GM12878 (cell line): Measurements from ENCODE around the gene CRYL1. TPM values are rescaled to one million over a fixed set of nuclear protein-coding genes. Genes with fewer than 3 reads are reported as not detected.

ENCODE experiments used
- ATAC-seq: fragments of 200-7000 bp; cut with Tn5 transposase; 3 replicates; pipeline ENCODE4 v1.9.1; 2020; ENCODE audit warnings: mild to moderate bottlenecking, moderate library complexity
- BruUV-seq: library from RNA; stranded (reverse); fragments of 400-500 nt; replicated peaks from 2 replicates; lab custom pipeline; 2021; lab: Mats Ljungman, UMichigan
- CTCF ChIA-PET: fragments of 300-600 bp; sonication (Branson Sonifier 250); formaldehyde crosslinking; extraction: SDS; loops from one replicate; lab custom pipeline; 2021; ENCODE audit warnings: inconsistent platforms; lab: Yijun Ruan, JAX
- POLR2A ChIA-PET: fragments of 350-600 bp; formaldehyde crosslinking; extraction: SDS; loops from one replicate; lab custom pipeline; 2021; ENCODE audit warnings: inconsistent platforms; lab: Charles Lee
- RAD21 ChIA-PET: fragments of 300-600 bp; sonication (Branson Sonifier 250); formaldehyde crosslinking; loops from one replicate; lab custom pipeline; 2023; ENCODE audit warnings: antibody characterized with exemption; ENCODE audit not compliant: unreplicated experiment; lab: Charles Lee
- SMC1A ChIA-PET: fragments of 300-600 bp; sonication (Branson Sonifier 250); formaldehyde crosslinking; loops from one replicate; lab custom pipeline; 2023; ENCODE audit not compliant: unreplicated experiment, uncharacterized antibody; lab: Charles Lee
- DNase-seq: peaks from one replicate; pipeline ENCODE4 v3.0.0-alpha.2; 2011; ENCODE audit warnings: low read depth, low spot score
- FAIRE-seq: peaks from 3 replicates; lab custom pipeline; 2011; peaks lifted over from hg19 to GRCh38; lab: Jason Lieb, UNC
- H2AFZ ChIP-seq: 2 replicates; pipeline ENCODE4 v1.6.0; 2011; ENCODE audit warnings: low read depth, low read length, control low read depth; ENCODE audit not compliant: control insufficient read depth
- H3K27ac ChIP-seq: 2 replicates; pipeline ENCODE4 v1.5.1; 2011; ENCODE audit warnings: control low read depth; ENCODE audit not compliant: control insufficient read depth, insufficient read depth
- H3K27me3 ChIP-seq, 2 experiments: replicated peaks in 1 of 2; 2 replicates each; pipeline versions ENCODE4 v1.6.0 to v1.6.1; 2011; ENCODE audit warnings: low read length in 1 of 2; ENCODE audit not compliant: control insufficient read depth in 2 of 2, insufficient read depth in 2 of 2
- H3K36me3 ChIP-seq, 2 experiments: 2 replicates each; pipeline ENCODE4 v1.5.1; 2011; ENCODE audit warnings: low read length in 1 of 2; ENCODE audit not compliant: control insufficient read depth in 2 of 2, insufficient read depth in 2 of 2
- H3K4me1 ChIP-seq: 2 replicates; pipeline ENCODE4 v1.6.1; 2011; ENCODE audit warnings: mild to moderate bottlenecking, low read length, moderate library complexity, mixed read lengths; ENCODE audit not compliant: control insufficient read depth, insufficient read depth
- H3K4me2 ChIP-seq: 2 replicates; pipeline ENCODE4 v1.6.0; 2011; ENCODE audit warnings: control low read depth; ENCODE audit not compliant: control insufficient read depth, insufficient read depth
- H3K4me3 ChIP-seq: fragments of 200-600 bp; sonication (generic); 2 replicates; pipeline ENCODE4 v1.5.1; 2016
- H3K79me2 ChIP-seq: 2 replicates; pipeline ENCODE4 v1.6.0; 2011; ENCODE audit warnings: low read length; ENCODE audit not compliant: control insufficient read depth, insufficient read depth
- H3K9ac ChIP-seq: 2 replicates; pipeline ENCODE4 v1.8.0; 2011; ENCODE audit warnings: low read length, control low read depth, mixed read lengths; ENCODE audit not compliant: control insufficient read depth, insufficient read depth
- H3K9me3 ChIP-seq: replicated peaks from 3 replicates; pipeline ENCODE4 v1.5.1; 2011; ENCODE audit warnings: mild to moderate bottlenecking, low read length; ENCODE audit not compliant: control insufficient read depth, insufficient read depth
- H4K20me1 ChIP-seq: 2 replicates; pipeline ENCODE4 v1.6.0; 2011; ENCODE audit not compliant: control insufficient read depth, insufficient read depth
- BCL11A ChIP-seq: IDR thresholded peaks from 2 replicates; pipeline ENCODE4 v1.6.1; 2011; ENCODE audit warnings: low read depth, low read length
- CEBPB ChIP-seq, 2 experiments: fragments of 150-350 bp in 1 of 2; IDR thresholded peaks; 2 replicates each; pipeline ENCODE4 v1.6.1; 2012 to 2014; ENCODE audit warnings: low read depth in 2 of 2, low read length in 2 of 2, borderline replicate concordance in 1 of 2, inconsistent platforms in 1 of 2
- FOS ChIP-seq: IDR thresholded peaks from 3 replicates; pipeline ENCODE4 v1.6.1; 2011; ENCODE audit warnings: borderline replicate concordance; ENCODE audit not compliant: insufficient read length; ENCODE audit errors: extremely low read depth
- IKZF1 ChIP-seq: fragments of 450-650 bp; conservative IDR thresholded peaks from 2 replicates; pipeline ENCODE4 v1.6.1; 2017; ENCODE audit warnings: antibody characterized with exemption, mild to moderate bottlenecking
- LARP7 ChIP-seq: fragments of 450-650 bp; IDR thresholded peaks from 2 replicates; pipeline ENCODE4 v1.6.1; 2017; ENCODE audit warnings: mild to moderate bottlenecking
- NR2F1 ChIP-seq: fragments of 450-650 bp; conservative IDR thresholded peaks from 2 replicates; pipeline ENCODE4 v1.6.1; 2017; ENCODE audit warnings: mild to moderate bottlenecking
- POLR2AphosphoS5 ChIP-seq: IDR thresholded peaks from 2 replicates; pipeline ENCODE4 v1.6.1; 2011; ENCODE audit warnings: mild to moderate bottlenecking, low read length, inconsistent platforms
- SP1 ChIP-seq: IDR thresholded peaks from one replicate; pipeline ENCODE4 v1.6.1; 2011; ENCODE audit warnings: low read depth, low read length
- SREBF1 ChIP-seq: IDR thresholded peaks from 2 replicates; pipeline ENCODE4 v1.6.1; 2012; ENCODE audit warnings: mild to moderate bottlenecking, low read length
- STAT1 ChIP-seq: fragments of 450-650 bp; conservative IDR thresholded peaks from 2 replicates; pipeline ENCODE4 v1.6.1; 2014; ENCODE audit warnings: antibody characterized with exemption, mild to moderate bottlenecking
- TCF12 ChIP-seq: IDR thresholded peaks from 2 replicates; pipeline ENCODE4 v1.6.1; 2011; ENCODE audit warnings: low read depth, mild to moderate bottlenecking, low read length
- YY1 ChIP-seq: IDR thresholded peaks from 2 replicates; pipeline ENCODE4 v1.6.1; 2011; ENCODE audit warnings: low read depth, mild to moderate bottlenecking, low read length
- ZNF24 ChIP-seq: fragments of 450-650 bp; IDR thresholded peaks from 2 replicates; pipeline ENCODE4 v1.6.1; 2017; ENCODE audit warnings: antibody characterized with exemption, mild to moderate bottlenecking
- ZNF384 ChIP-seq: IDR thresholded peaks from 2 replicates; pipeline ENCODE4 v1.6.1; 2012; ENCODE audit warnings: low read depth, mild to moderate bottlenecking, low read length, improper control_type of control experiment, borderline replicate concordance
- WGBS: methylation state at CpG from one replicate; pipeline ENCODE4 v1.1.6; 2016; ENCODE audit warnings: low lambda C conversion rate; ENCODE audit not compliant: insufficient replicate concordance, insufficient coverage; ENCODE audit errors: missing lambda C conversion rate; 5-methylcytosine and 5-hydroxymethylcytosine counted together
- in situ Hi-C: fragments of 300-500 bp; cut with MboI; formaldehyde crosslinking; loops from 9 replicates; pipeline ENCODE4 v1.14.3; 2018; ENCODE audit warnings: mixed read lengths
- intact Hi-C: fragments of 100-400 bp; cut with micrococcal nuclease; formaldehyde crosslinking; loops from one replicate; pipeline ENCODE4 v1.14.2; 2022; ENCODE audit not compliant: unreplicated experiment
- polyA plus RNA-seq, 11 experiments: library from polyadenylated mRNA; depleted of rRNA in 4 of 11; unstranded in 6 of 11; stranded (reverse) in 5 of 11; fragments of >200 nt; fragmentation: Nextera tagmentation in 4 of 11; fragmentation: Illumina TruSeq in 1 of 11; extraction: Ambion mirVana in 4 of 11; extraction: Trizol in 1 of 11; gene quantifications; 1 replicate in 1 of 11; 2 replicates in 10 of 11; pipeline versions ENCODE4 v1.2.1 to v1.2.3, GENCODE V29; 2011 to 2016; ENCODE audit warnings: inconsistent platforms in 2 of 11, missing spikeins in 2 of 11, low read depth in 1 of 11
- total RNA-seq, 4 experiments: library from RNA; depleted of rRNA in 3 of 4; stranded (reverse); fragments of >200 nt in 3 of 4; fragmentation: Illumina TruSeq in 1 of 4; extraction: Trizol in 1 of 4; gene quantifications; 2 replicates each; pipeline versions ENCODE4 v1.2.1 to v1.2.3, GENCODE V29; 2013 to 2021
- TF ChIP-seq, protein P1 (sequence below): fragments of 450-650 bp; IDR thresholded peaks from 2 replicates; pipeline ENCODE4 v1.6.1; 2016; ENCODE audit warnings: mild to moderate bottlenecking

Gene CRYL1
- total and polyA plus RNA-seq, 10 of the 15 experiments (the other 5 are each of a cell fraction or from before 2014, with no cell fraction given): 5.5 to 36.7 (median 12.2) TPM

DNA sequence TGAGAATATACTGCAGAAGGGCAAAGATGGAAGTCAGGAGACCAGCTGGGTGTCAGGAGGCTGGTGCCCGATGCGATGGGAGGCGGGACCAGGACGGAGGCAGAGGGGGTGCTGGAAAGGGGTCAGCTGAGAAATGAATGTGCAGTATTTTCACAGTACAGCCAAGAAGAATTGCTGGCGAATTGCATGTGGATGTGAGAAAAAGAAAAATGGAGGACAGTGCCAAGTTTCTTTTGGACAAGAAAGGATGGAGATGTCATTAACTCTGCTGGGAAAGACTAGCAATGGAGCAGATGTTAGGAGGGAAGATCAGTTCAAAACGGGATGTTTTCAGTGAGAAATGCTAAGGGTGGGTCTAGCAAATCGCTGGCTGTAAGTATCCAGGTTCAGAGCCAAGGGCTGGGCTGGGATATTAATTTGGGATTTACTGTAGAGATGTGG lies 7.0 kb downstream of the CRYL1 start:
- POLR2A ChIA-PET: no interaction called here
- in situ Hi-C loops: no loop called here
- intact Hi-C loops: no loop called here
- no peak for TF ChIP-seq TCF12
- TF ChIP-seq, protein P1, sequence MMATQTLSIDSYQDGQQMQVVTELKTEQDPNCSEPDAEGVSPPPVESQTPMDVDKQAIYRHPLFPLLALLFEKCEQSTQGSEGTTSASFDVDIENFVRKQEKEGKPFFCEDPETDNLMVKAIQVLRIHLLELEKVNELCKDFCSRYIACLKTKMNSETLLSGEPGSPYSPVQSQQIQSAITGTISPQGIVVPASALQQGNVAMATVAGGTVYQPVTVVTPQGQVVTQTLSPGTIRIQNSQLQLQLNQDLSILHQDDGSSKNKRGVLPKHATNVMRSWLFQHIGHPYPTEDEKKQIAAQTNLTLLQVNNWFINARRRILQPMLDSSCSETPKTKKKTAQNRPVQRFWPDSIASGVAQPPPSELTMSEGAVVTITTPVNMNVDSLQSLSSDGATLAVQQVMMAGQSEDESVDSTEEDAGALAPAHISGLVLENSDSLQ: no peak
- TF ChIP-seq STAT1: no peak
- no peak for TF ChIP-seq FOS
- TF ChIP-seq ZNF384: no peak
- TF ChIP-seq, all 136 proteins: peak for 0
- Histone ChIP-seq H3K36me3 (no peaks in the 10 kb centered on the region), H3K9me3 (no peaks in the 10 kb centered on the region; the same call in 2 of the 3 replicates), H3K4me3 (no peak overlapping the region), H3K27me3 (no peaks in the 10 kb centered on the region), H3K79me2 (no peaks in the 10 kb centered on the region), H2AFZ (no peak overlapping the region), H3K4me1 (no peaks in the 10 kb centered on the region), H3K4me2 (no peak overlapping the region), H3K27ac (no peak overlapping the region), H4K20me1 (no peaks in the 10 kb centered on the region), H3K9ac (no peak overlapping the region)
- 78% methylated on average over 7 of the region's 7 CpGs for WGBS
- SMC1A ChIA-PET: no interaction called here
- CTCF ChIA-PET: no interaction called here
- DNase-seq: no peak
- RAD21 ChIA-PET: no interaction called here
- FAIRE-seq: no peak
- no TSS peak for BruUV-seq
- ATAC-seq: no peak

DNA sequence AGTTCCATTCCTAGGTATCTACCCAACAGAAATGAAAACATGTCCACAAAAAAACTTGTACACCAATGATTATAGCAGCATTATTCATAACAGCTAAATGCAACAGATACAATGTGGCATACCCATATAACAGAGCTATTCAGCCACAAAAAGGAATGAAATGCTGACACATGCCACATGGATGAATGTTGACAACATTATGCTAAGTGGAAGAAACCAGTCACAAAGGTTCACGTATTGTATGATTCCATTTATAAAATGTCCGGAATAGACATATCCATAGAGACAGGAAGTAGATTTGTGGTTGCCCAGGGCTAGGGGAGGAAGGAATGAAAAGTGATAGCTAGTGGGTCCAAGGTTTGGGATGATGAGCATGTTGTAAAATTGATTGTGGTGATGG lies 10.8 kb downstream of the CRYL1 start:
- no peak for TF ChIP-seq CEBPB (IDR thresholded peaks at IDR 0.05; ENCODE audit: borderline replicate concordance in 1 of 2, low read depth in 2 of 2, low read length in 2 of 2)
- no peak for TF ChIP-seq NR2F1
- no peak for TF ChIP-seq ZNF24
- no peak for TF ChIP-seq SP1
- TF ChIP-seq YY1: no peak
- TF ChIP-seq LARP7: no peak
- TF ChIP-seq POLR2AphosphoS5: no peak
- TF ChIP-seq IKZF1: no peak
- TF ChIP-seq SREBF1: no peak
- no peak for TF ChIP-seq BCL11A
- H3K36me3 ChIP-seq: peaks cover 0 to 7% of the 10 kb centered on the region in 2 experiments; a peak in 2 of 4 replicates
- in situ Hi-C loops: no loop called here
- H3K9me3 ChIP-seq: no peaks in the 10 kb centered on the region
- intact Hi-C loops: no loop called here
- no peaks in the 10 kb centered on the region for H3K79me2 ChIP-seq
- ChIA-PET CTCF (no interaction called here), POLR2A (no interaction called here), RAD21 (no interaction called here), SMC1A (interaction anchor here (1.2 kb wide), 1 partner anchor 30 kb away, joined by 4 read pairs; no protein-coding TSS in a partner anchor)
- ATAC-seq: no peak
- H3K9ac ChIP-seq: no peak overlapping the region
- H3K4me1 ChIP-seq: no peaks in the 10 kb centered on the region
- no TSS peak for BruUV-seq
- no peaks in the 10 kb centered on the region for H3K27me3 ChIP-seq
- H2AFZ ChIP-seq: no peak overlapping the region
- H3K4me2 ChIP-seq: no peak overlapping the region
- no peak overlapping the region for H3K4me3 ChIP-seq
- 100% methylated on average over 2 of the region's 2 CpGs for WGBS
- FAIRE-seq: no peak
- no peaks in the 10 kb centered on the region for H4K20me1 ChIP-seq
- DNase-seq: no peak
- H3K27ac ChIP-seq: no peak overlapping the region
